ENCODE data around the gene OPRM1.

OPRM1 gene

GRCh38 chr6:154002894-154003293, 36.1 kb upstream of the OPRM1 start:
- CTCF ChIA-PET, result interaction anchor here (1.0 to 1.4 kb wide), 2 partner anchors 8 to 76 kb away, joined by 3 read pairs; no protein-coding TSS in a partner anchor
- DNase-seq (ENCODE audit: extremely low spot score), result no peak
- no peak for TF ChIP-seq CTCF (IDR thresholded peaks at IDR 0.05; ENCODE audit: control extremely low read depth, extremely low read depth, low read depth, missing control alignments)
- POLR2A ChIA-PET, result no interaction called here

GRCh38 chr6:154010371-154010770, 28.7 kb upstream of the OPRM1 start:
- TF ChIP-seq CTCF (IDR thresholded peaks at IDR 0.05; ENCODE audit: control extremely low read depth, extremely low read depth, low read depth, missing control alignments), result no peak
- no peak for DNase-seq (ENCODE audit: extremely low spot score)
- CTCF ChIA-PET, result no interaction called here
- POLR2A ChIA-PET, result no interaction called here

GRCh38 chr6:154012852-154013251, 26.2 kb upstream of the OPRM1 start:
- ChIA-PET CTCF (interaction anchor here (1.0 kb wide), 1 partner anchor 20 kb away, joined by 4 read pairs; no protein-coding TSS in a partner anchor), POLR2A (no interaction called here)
- DNase-seq (ENCODE audit: extremely low spot score), result no peak
- TF ChIP-seq CTCF (IDR thresholded peaks at IDR 0.05; ENCODE audit: control extremely low read depth, extremely low read depth, low read depth, missing control alignments), result no peak

GRCh38 chr6:154017786-154018185, 21.3 kb upstream of the OPRM1 start:
- CTCF ChIA-PET, result no interaction called here
- POLR2A ChIA-PET, result no interaction called here

GRCh38 chr6:154030646-154031045, 8.4 kb upstream of the OPRM1 start:
- no peak for TF ChIP-seq CTCF (IDR thresholded peaks at IDR 0.05; ENCODE audit: control extremely low read depth, extremely low read depth, low read depth, missing control alignments)
- CTCF ChIA-PET, result interaction anchor here (1.9 kb wide), 1 partner anchor 9 kb away, joined by 8 read pairs; no protein-coding TSS in a partner anchor
- POLR2A ChIA-PET, result no interaction called here

More at GRCh38 chr6:154017786-154018185, 21.3 kb upstream of the OPRM1 start:
- DNase-seq (ENCODE audit: extremely low spot score), result no peak
- no peak for TF ChIP-seq CTCF (IDR thresholded peaks at IDR 0.05; ENCODE audit: control extremely low read depth, extremely low read depth, low read depth, missing control alignments)

GRCh38 chr6:154041001-154041400, 2.0 kb downstream of the OPRM1 start:
- no peak for DNase-seq (ENCODE audit: extremely low spot score)
- ChIA-PET CTCF (interaction anchor here (2.0 kb wide), 1 partner anchor 15 kb away, joined by 5 read pairs; no protein-coding TSS in a partner anchor), POLR2A (no interaction called here)
- TF ChIP-seq CTCF (IDR thresholded peaks at IDR 0.05; ENCODE audit: control extremely low read depth, extremely low read depth, low read depth, missing control alignments), result no peak

More at GRCh38 chr6:154030646-154031045, 8.4 kb upstream of the OPRM1 start:
- DNase-seq (ENCODE audit: extremely low spot score), result no peak

All from GM10248 (cell line).